ENCODE results near the gene RPS2. TPM values are rescaled to one million over a fixed set of nuclear protein-coding genes. Genes with fewer than 3 reads are reported as not detected.

Gene RPS2
- total and polyA plus RNA-seq, 2 donors (not counting 1 experiment from before 2014, with no cell fraction given): 3,261 to 6,138 TPM

- H3K4me3 Mint-ChIP-seq: no peak overlapping the region
- CTCF ChIA-PET: interaction anchor here (1.3 kb wide), 2 partner anchors 27 to 163 kb away, joined by 3 to 4 read pairs; no protein-coding TSS in a partner anchor
- WGBS (ENCODE audit: insufficient coverage): 97% methylated on average over 33 of the region's 33 CpGs
Observed at GRCh38 chr16:1976951-1977874, 12.6 kb upstream of the RPS2 start.

More at GRCh38 chr16:1976951-1977874, 12.6 kb upstream of the RPS2 start:
- Histone ChIP-seq H3K27me3 (replicated peaks in 1 of 4; ENCODE audit: control extremely low read depth in 1 of 4, control insufficient read depth in 3 of 4, insufficient read depth in 4 of 4, low read length in 3 of 4) (peaks cover 0 to 58% (median 16%) of the 10 kb centered on the region in 4 experiments), H3K4me2 (replicated peaks; ENCODE audit: low read depth, low read length, poor library complexity, severe bottlenecking) (no peak overlapping the region), H3K36me3 (replicated peaks in 1 of 2; ENCODE audit: control extremely low read depth in 1 of 2, control insufficient read depth in 1 of 2, extremely low read depth in 1 of 2, insufficient read depth in 2 of 2, low read length in 1 of 2) (peaks cover 0 to 42% of the 10 kb centered on the region in 2 experiments), H3K79me2 (ENCODE audit: control insufficient read depth, insufficient read depth, low read length) (peaks cover 27% of the 10 kb centered on the region), H3K4me1 (ENCODE audit: control insufficient read depth in 2 of 2, insufficient read depth in 2 of 2, low read length in 2 of 2) (peaks cover 9 to 21% of the 10 kb centered on the region in 2 donors), H3K9ac (ENCODE audit: low read length) (no peak overlapping the region), H2AFZ (ENCODE audit: insufficient read depth, low read depth, low read length, poor library complexity, severe bottlenecking) (no peak overlapping the region), H3K4me3 (ENCODE audit: control extremely low read depth in 1 of 5, extremely low read depth in 1 of 5, insufficient read depth in 1 of 5, low read depth in 2 of 5, low read length in 4 of 5) (no peak overlapping the region), H3K9me3 (ENCODE audit: control extremely low read depth in 1 of 3, control insufficient read depth in 2 of 3, insufficient read depth in 1 of 3, low read length in 2 of 3) (peaks cover 0 to 6% (median 0%) of the 10 kb centered on the region in 3 donors), H4K20me1 (ENCODE audit: control insufficient read depth, insufficient read depth, low read length, poor library complexity, severe bottlenecking) (peaks cover 48% of the 10 kb centered on the region), H3K27ac (ENCODE audit: low read length in 2 of 2) (no peak overlapping the region)
- no peak for ATAC-seq (ENCODE audit: low read depth)
- Mint-ChIP-seq H3K4me1 (peaks cover 13% of the 10 kb centered on the region), H3K27ac (no peak overlapping the region), H3K9me3 (ENCODE audit: insufficient read depth) (no peaks in the 10 kb centered on the region), H3K27me3 (no peaks in the 10 kb centered on the region)
- TF ChIP-seq EZH2 (IDR thresholded peaks at IDR 0.05; ENCODE audit: borderline replicate concordance, insufficient read depth, low read depth, low read length, poor library complexity, severe bottlenecking): no peak
- TF ChIP-seq CTCF (IDR thresholded peaks at IDR 0.05): no peak
- DNase-seq: no peak
- intact Hi-C loops (cut with micrococcal nuclease): no loop called here
- POLR2A ChIA-PET: interaction anchor here (0.7 to 2.0 kb wide), 4 partner anchors 11 to 14 kb away, joined by 3 to 7 read pairs (median 4); partner anchors contain the start of genes RNF151 and RPS2
